ENCODE data around the gene GMDS.

- TF ChIP-seq, protein P1, sequence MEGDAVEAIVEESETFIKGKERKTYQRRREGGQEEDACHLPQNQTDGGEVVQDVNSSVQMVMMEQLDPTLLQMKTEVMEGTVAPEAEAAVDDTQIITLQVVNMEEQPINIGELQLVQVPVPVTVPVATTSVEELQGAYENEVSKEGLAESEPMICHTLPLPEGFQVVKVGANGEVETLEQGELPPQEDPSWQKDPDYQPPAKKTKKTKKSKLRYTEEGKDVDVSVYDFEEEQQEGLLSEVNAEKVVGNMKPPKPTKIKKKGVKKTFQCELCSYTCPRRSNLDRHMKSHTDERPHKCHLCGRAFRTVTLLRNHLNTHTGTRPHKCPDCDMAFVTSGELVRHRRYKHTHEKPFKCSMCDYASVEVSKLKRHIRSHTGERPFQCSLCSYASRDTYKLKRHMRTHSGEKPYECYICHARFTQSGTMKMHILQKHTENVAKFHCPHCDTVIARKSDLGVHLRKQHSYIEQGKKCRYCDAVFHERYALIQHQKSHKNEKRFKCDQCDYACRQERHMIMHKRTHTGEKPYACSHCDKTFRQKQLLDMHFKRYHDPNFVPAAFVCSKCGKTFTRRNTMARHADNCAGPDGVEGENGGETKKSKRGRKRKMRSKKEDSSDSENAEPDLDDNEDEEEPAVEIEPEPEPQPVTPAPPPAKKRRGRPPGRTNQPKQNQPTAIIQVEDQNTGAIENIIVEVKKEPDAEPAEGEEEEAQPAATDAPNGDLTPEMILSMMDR (conservative IDR thresholded peaks at IDR 0.05; ENCODE audit: low read length), result no peak
- no peak for TF ChIP-seq EZH2phosphoT487 (IDR thresholded peaks at IDR 0.05; ENCODE audit: borderline replicate concordance)
These were observed 383.0 kb downstream of the GMDS start for GRCh38 chr6:1862411-1862810.

All from Loucy (cell line).